A549 (cell line): ENCODE data around the gene LILRB3. TPM values are rescaled to one million over a fixed set of nuclear protein-coding genes. Genes with fewer than 3 reads are reported as not detected.
A peak's percentile ranks its signal among the peaks of the same experiment; 100 is the strongest.
"Not testable (repeated sequence)": the region's sequence is repeated elsewhere in the genome, so short reads cannot be mapped to it uniquely, and the experiment has no call there.

Source experiments
- ATAC-seq, 2 experiments: fragments of 200-7000 bp in 1 of 2; fragments of >200 bp in 1 of 2; cut with Nextera tagmentation in 1 of 2; cut with Tn5 transposase in 1 of 2; 3 replicates each; pipeline versions ENCODE4 v1.8.0 to v1.9.1; 2018 to 2020; ENCODE audit warnings: mild to moderate bottlenecking in 1 of 2, moderate library complexity in 1 of 2
- CTCF ChIA-PET: fragments of 300-600 bp; sonication (Branson Sonifier 250); formaldehyde crosslinking; extraction: SDS; loops from one replicate; lab custom pipeline; 2021; ENCODE audit warnings: antibody characterized with exemption, inconsistent platforms; lab: Yijun Ruan, JAX
- POLR2A ChIA-PET: fragments of 350-600 bp; formaldehyde crosslinking; extraction: SDS; loops from one replicate; lab custom pipeline; 2021; ENCODE audit warnings: antibody characterized with exemption, inconsistent platforms; lab: Yijun Ruan, JAX
- DNase-seq, 2 experiments: peaks; one replicate each; pipeline versions ENCODE4 v3.0.0 to v3.0.0-alpha.2; 2011 to 2016; ENCODE audit warnings: low read depth in 1 of 2, low spot score in 1 of 2
- FAIRE-seq: peaks from 2 replicates; lab custom pipeline; 2011; peaks lifted over from hg19 to GRCh38; lab: Jason Lieb, UNC
- H3K27ac ChIP-seq, 2 experiments: fragments of >200 bp; sonication (Bioruptor Twin); formaldehyde crosslinking; 3 replicates each; pipeline ENCODE4 v1.5.1; 2016 to 2017
- H3K4me1 ChIP-seq: fragments of >200 bp; sonication (Bioruptor Twin); formaldehyde crosslinking; 3 replicates; pipeline ENCODE4 v1.6.1; 2016
- H3K4me2 ChIP-seq: fragments of >200 bp; sonication (Bioruptor Twin); formaldehyde crosslinking; 3 replicates; pipeline ENCODE4 v1.6.1; 2016
- H3K4me3 ChIP-seq: fragments of >200 bp; sonication (Bioruptor Twin); formaldehyde crosslinking; 3 replicates; pipeline ENCODE4 v1.5.1; 2016
- H3K9me3 ChIP-seq: fragments of >200 bp; sonication (Bioruptor Twin); formaldehyde crosslinking; 3 replicates; pipeline ENCODE4 v1.6.1; 2016
- FOSB ChIP-seq: fragments of 250-450 bp; sonication (Bioruptor Pico); IDR thresholded peaks from 2 replicates; pipeline ENCODE4 v1.5.0; 2020; ENCODE audit warnings: mild to moderate bottlenecking, moderate library complexity
- FOSL2 ChIP-seq, 2 experiments: fragments of 450-650 bp in 1 of 2; fragments of >200 bp in 1 of 2; sonication (Bioruptor Twin) in 1 of 2; formaldehyde crosslinking; IDR thresholded peaks; 2 replicates each; pipeline versions ENCODE4 v1.5.0 to v1.6.1; 2016 to 2020; ENCODE audit warnings: mild to moderate bottlenecking in 1 of 2, moderate library complexity in 1 of 2
- HDAC2 ChIP-seq: fragments of 200-600 bp; sonication (generic); IDR thresholded peaks from 2 replicates; pipeline ENCODE4 v1.6.1; 2016
- HOXB13 ChIP-seq: fragments of 250-450 bp; sonication (Bioruptor Pico); IDR thresholded peaks from 2 replicates; pipeline ENCODE4 v1.5.0; 2020; ENCODE audit warnings: low read depth, mild to moderate bottlenecking, moderate library complexity
- JUN ChIP-seq, 2 experiments: fragments of >200 bp; sonication (Bioruptor Twin); formaldehyde crosslinking; IDR thresholded peaks; 2 replicates in 1 of 2; 3 replicates in 1 of 2; pipeline ENCODE4 v1.6.1; 2016 to 2017
- MYC ChIP-seq: IDR thresholded peaks from 2 replicates; pipeline ENCODE4 v1.6.1; 2012; ENCODE audit warnings: mild to moderate bottlenecking, inconsistent platforms, low read length, improper control_type of control experiment, borderline replicate concordance
- POLR2AphosphoS2 ChIP-seq: conservative IDR thresholded peaks from 2 replicates; pipeline ENCODE4 v1.6.1; 2012; ENCODE audit warnings: low read length, improper control_type of control experiment, inconsistent platforms
- RAD21 ChIP-seq, 2 experiments: fragments of >200 bp in 1 of 2; sonication (Bioruptor Twin) in 1 of 2; formaldehyde crosslinking in 1 of 2; IDR thresholded peaks in 1 of 2; conservative IDR thresholded peaks in 1 of 2; 2 replicates in 1 of 2; 3 replicates in 1 of 2; pipeline ENCODE4 v1.6.1; 2012 to 2018; ENCODE audit warnings: inconsistent platforms in 1 of 2
- SMC3 ChIP-seq: fragments of >200 bp; sonication (Bioruptor Twin); formaldehyde crosslinking; IDR thresholded peaks from 3 replicates; pipeline ENCODE4 v1.6.1; 2018; ENCODE audit warnings: inconsistent platforms
- TFCP2L1 ChIP-seq: fragments of 250-450 bp; sonication (Bioruptor Pico); IDR thresholded peaks from 2 replicates; pipeline ENCODE4 v1.5.0; 2021; ENCODE audit warnings: mild to moderate bottlenecking
- ZNF302 ChIP-seq: fragments of 250-450 bp; sonication (Bioruptor Pico); IDR thresholded peaks from 2 replicates; pipeline ENCODE4 v1.9.0; 2021; ENCODE audit warnings: inconsistent platforms, mild to moderate bottlenecking, moderate library complexity
- WGBS: methylation state at CpG from one replicate; pipeline ENCODE4 v1.1.6; 2017; ENCODE audit errors: missing lambda C conversion rate; 5-methylcytosine and 5-hydroxymethylcytosine counted together
- polyA plus RNA-seq, 4 experiments: library from polyadenylated mRNA; depleted of rRNA in 3 of 4; stranded (reverse); fragments of >200 nt; fragmentation: RNase III in 1 of 4; extraction: RNeasy Plus Mini Kit Qiagen cat#74134 plus additional on column Dnase treatment in 1 of 4; gene quantifications; 2 replicates in 3 of 4; 3 replicates in 1 of 4; pipeline ENCODE4 v1.2.3, GENCODE V29; 2011 to 2017
- TF ChIP-seq, protein P1 (sequence below): fragments of 200-600 bp; sonication (generic); IDR thresholded peaks from 2 replicates; pipeline ENCODE4 v1.6.1; 2016; ENCODE audit warnings: antibody characterized with exemption, mild to moderate bottlenecking, moderate library complexity
- TF ChIP-seq, protein P2 (sequence below): fragments of 250-450 bp; sonication (Bioruptor Pico); IDR thresholded peaks from 2 replicates; pipeline ENCODE4 v1.5.0; 2021; ENCODE audit warnings: mild to moderate bottlenecking, moderate library complexity, borderline replicate concordance
- TF ChIP-seq, protein P3 (sequence below): IDR thresholded peaks from 2 replicates; pipeline ENCODE4 v1.6.1; 2012

LILRB3 gene
- polyA plus RNA-seq, 2 of the 4 experiments (the other 2 are of a cell fraction) = not detected

DNA sequence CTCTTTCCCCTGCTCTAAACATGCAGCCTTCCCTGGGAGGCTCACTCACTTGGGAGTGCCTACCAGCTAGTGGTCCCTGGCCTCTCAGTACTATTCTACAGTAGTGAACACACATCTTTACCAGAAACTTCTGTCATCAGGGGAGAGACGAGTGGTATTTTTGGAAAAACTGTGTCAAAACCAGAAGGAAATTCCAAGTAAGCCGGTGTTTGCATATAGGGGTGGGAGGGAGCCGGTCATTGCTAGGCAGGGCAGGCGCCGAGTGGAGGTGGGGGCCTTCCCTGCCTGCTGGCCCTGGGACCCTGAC lies 15.2 kb downstream of the LILRB3 start:
- ATAC-seq (no peak), DNase-seq (no peak), FAIRE-seq (no peak)
- 91% methylated on average over 5 of the region's 5 CpGs for WGBS
- Histone ChIP-seq H3K9me3 (no peaks in the 10 kb centered on the region), H3K4me2 (peak overlapping the region; percentile 93), H3K4me1 (peaks cover 87% of the 10 kb centered on the region), H3K4me3 (peak overlapping the region; percentile 7; the same call in 1 of the 3 replicates), H3K27ac (peak overlapping the region in 1 of 2 experiments; percentile 68; a peak in 1 of 6 replicates)
- POLR2A ChIA-PET = interaction anchor here (2.7 to 5.0 kb wide), 2 partner anchors 17 to 70 kb away, joined by 14 to 55 read pairs; partner anchors contain the start of genes CNOT3, MBOAT7 and TSEN34
- no peak for TF ChIP-seq MYC
- no peak for TF ChIP-seq FOSL2 (IDR thresholded peaks at IDR 0.05)
- TF ChIP-seq FOSL2 (CRISPR knock-in tag; IDR thresholded peaks at IDR 0.05) = no peak
- TF ChIP-seq RAD21 (conservative IDR thresholded peaks at IDR 0.05 in 1 of 2, IDR thresholded peaks at IDR 0.05 in 1 of 2) = no peak
- no peak for TF ChIP-seq FOSB (CRISPR knock-in tag)
- TF ChIP-seq TFCP2L1 (CRISPR knock-in tag) = no peak
- TF ChIP-seq ZNF302 (CRISPR knock-in tag) = no peak
- TF ChIP-seq, protein P1, sequence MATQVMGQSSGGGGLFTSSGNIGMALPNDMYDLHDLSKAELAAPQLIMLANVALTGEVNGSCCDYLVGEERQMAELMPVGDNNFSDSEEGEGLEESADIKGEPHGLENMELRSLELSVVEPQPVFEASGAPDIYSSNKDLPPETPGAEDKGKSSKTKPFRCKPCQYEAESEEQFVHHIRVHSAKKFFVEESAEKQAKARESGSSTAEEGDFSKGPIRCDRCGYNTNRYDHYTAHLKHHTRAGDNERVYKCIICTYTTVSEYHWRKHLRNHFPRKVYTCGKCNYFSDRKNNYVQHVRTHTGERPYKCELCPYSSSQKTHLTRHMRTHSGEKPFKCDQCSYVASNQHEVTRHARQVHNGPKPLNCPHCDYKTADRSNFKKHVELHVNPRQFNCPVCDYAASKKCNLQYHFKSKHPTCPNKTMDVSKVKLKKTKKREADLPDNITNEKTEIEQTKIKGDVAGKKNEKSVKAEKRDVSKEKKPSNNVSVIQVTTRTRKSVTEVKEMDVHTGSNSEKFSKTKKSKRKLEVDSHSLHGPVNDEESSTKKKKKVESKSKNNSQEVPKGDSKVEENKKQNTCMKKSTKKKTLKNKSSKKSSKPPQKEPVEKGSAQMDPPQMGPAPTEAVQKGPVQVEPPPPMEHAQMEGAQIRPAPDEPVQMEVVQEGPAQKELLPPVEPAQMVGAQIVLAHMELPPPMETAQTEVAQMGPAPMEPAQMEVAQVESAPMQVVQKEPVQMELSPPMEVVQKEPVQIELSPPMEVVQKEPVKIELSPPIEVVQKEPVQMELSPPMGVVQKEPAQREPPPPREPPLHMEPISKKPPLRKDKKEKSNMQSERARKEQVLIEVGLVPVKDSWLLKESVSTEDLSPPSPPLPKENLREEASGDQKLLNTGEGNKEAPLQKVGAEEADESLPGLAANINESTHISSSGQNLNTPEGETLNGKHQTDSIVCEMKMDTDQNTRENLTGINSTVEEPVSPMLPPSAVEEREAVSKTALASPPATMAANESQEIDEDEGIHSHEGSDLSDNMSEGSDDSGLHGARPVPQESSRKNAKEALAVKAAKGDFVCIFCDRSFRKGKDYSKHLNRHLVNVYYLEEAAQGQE = no peak
- TF ChIP-seq, protein P2, sequence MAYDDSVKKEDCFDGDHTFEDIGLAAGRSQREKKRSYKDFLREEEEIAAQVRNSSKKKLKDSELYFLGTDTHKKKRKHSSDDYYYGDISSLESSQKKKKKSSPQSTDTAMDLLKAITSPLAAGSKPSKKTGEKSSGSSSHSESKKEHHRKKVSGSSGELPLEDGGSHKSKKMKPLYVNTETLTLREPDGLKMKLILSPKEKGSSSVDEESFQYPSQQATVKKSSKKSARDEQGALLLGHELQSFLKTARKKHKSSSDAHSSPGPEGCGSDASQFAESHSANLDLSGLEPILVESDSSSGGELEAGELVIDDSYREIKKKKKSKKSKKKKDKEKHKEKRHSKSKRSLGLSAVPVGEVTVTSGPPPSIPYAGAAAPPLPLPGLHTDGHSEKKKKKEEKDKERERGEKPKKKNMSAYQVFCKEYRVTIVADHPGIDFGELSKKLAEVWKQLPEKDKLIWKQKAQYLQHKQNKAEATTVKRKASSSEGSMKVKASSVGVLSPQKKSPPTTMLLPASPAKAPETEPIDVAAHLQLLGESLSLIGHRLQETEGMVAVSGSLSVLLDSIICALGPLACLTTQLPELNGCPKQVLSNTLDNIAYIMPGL (CRISPR knock-in tag) = no peak
- CTCF ChIA-PET = interaction anchor here (0.6 to 2.2 kb wide), 4 partner anchors 15 to 39 kb away, joined by 3 to 8 read pairs (median 6); no protein-coding TSS in a partner anchor

DNA sequence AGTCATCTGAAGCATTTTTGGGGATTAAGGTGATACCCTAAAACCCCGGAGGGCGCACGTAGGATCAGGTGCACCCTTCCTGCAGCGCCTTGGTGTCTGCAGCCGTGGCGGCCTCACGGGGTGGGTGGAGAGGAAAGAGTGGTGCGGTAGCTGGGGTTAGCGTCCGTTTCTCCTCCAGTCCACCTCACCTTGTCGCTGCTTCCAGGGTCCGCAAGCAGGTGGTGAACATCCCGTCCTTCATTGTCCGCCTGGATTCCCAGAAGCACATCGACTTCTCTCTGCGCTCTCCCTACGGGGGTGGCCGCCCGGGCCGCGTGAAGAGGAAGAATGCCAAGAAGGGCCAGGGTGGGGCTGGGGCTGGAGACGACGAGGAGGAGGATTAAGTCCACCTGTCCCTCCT lies 15.6 kb downstream of the LILRB3 start:
- H3K4me2 ChIP-seq = peak overlapping the region; percentile 93
- not testable (repeated sequence) for ATAC-seq, DNase-seq, H3K27ac ChIP-seq, FAIRE-seq, H3K9me3 ChIP-seq, H3K4me3 ChIP-seq
- ChIA-PET POLR2A (interaction anchor here (5.0 kb wide), 1 partner anchor 17 kb away, joined by 55 read pairs; the partner anchor contains the start of genes MBOAT7 and TSEN34), CTCF (interaction anchor here (0.9 to 2.6 kb wide), 3 partner anchors 12 to 39 kb away, joined by 4 to 9 read pairs (median 8); no protein-coding TSS in a partner anchor)
- peaks cover 92% of the 10 kb centered on the region for H3K4me1 ChIP-seq
- 90% methylated on average over 23 of the region's 23 CpGs for WGBS

DNA sequence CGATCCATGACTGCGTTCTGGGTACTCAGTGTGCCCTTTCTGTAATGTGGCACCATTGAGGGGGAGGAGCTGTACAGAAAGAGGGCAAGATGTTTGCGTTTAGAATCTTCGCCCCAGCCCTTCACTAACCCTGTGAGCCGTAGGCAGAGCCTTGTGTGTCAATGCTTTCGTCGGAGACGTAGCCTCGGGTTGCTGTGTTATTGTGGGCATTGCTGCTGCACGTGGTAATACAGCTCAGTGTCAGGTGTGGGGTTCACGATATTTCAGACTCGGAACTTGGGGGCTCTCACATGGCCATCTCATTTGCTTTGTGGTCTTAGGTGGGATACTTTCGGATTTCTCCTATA lies 16.0 kb downstream of the LILRB3 start:
- POLR2A ChIA-PET = interaction anchor here (5.0 kb wide), 1 partner anchor 16 kb away, joined by 55 read pairs; the partner anchor contains the start of genes MBOAT7 and TSEN34
- H3K4me1 ChIP-seq = peaks cover 95% of the 10 kb centered on the region
- no peak for TF ChIP-seq JUN (IDR thresholded peaks at IDR 0.05)
- TF ChIP-seq SMC3 = no peak
- TF ChIP-seq HDAC2 = no peak
- TF ChIP-seq HOXB13 = no peak
- no peak for TF ChIP-seq POLR2AphosphoS2
- TF ChIP-seq, protein P3, sequence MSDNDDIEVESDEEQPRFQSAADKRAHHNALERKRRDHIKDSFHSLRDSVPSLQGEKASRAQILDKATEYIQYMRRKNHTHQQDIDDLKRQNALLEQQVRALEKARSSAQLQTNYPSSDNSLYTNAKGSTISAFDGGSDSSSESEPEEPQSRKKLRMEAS = 0 out of 2 replicates have a peak, but pooled peaks have one; percentile 26
- TF ChIP-seq, all 56 proteins: peak for 1
- Histone ChIP-seq H3K4me3 (no peak overlapping the region), H3K27ac (no peak overlapping the region), H3K4me2 (peak overlapping the region; percentile 93; the same call in 2 of the 3 replicates), H3K9me3 (no peaks in the 10 kb centered on the region)
- no peak for ATAC-seq
- DNase-seq = no peak
- CTCF ChIA-PET = interaction anchor here (0.9 to 2.6 kb wide), 3 partner anchors 11 to 38 kb away, joined by 4 to 9 read pairs (median 8); no protein-coding TSS in a partner anchor
- WGBS = 78% methylated on average over 13 of the region's 13 CpGs
- no peak for FAIRE-seq
